ENCODE measurements around the gene CLPTM1L. TPM values are rescaled to one million over a fixed set of nuclear protein-coding genes. Genes with fewer than 3 reads are reported as not detected.

CLPTM1L gene
- total and polyA plus RNA-seq, 2 donors (not counting 1 experiment from before 2014, with no cell fraction given), result 78.4 to 99.9 TPM

- Mint-ChIP-seq H3K27ac (no peak overlapping the region), H3K4me3 (no peak overlapping the region), H3K4me1 (peaks cover 7% of the 10 kb centered on the region), H3K27me3 (peaks cover 8% of the 10 kb centered on the region), H3K9me3 (ENCODE audit: insufficient read depth) (no peaks in the 10 kb centered on the region)
- Histone ChIP-seq H3K79me2 (ENCODE audit: control insufficient read depth, insufficient read depth, low read length) (no peaks in the 10 kb centered on the region), H2AFZ (ENCODE audit: insufficient read depth, low read depth, low read length, poor library complexity, severe bottlenecking) (no peak overlapping the region), H3K27me3 (replicated peaks in 1 of 4; ENCODE audit: control extremely low read depth in 1 of 4, control insufficient read depth in 3 of 4, insufficient read depth in 4 of 4, low read length in 3 of 4) (peaks cover 0 to 17% (median 4%) of the 10 kb centered on the region in 4 experiments), H3K9me3 (ENCODE audit: control extremely low read depth in 1 of 3, control insufficient read depth in 2 of 3, insufficient read depth in 1 of 3, low read length in 2 of 3) (peaks cover 0 to 5% (median 0%) of the 10 kb centered on the region in 3 donors), H3K4me2 (replicated peaks; ENCODE audit: low read depth, low read length, poor library complexity, severe bottlenecking) (no peak overlapping the region), H3K36me3 (replicated peaks in 1 of 2; ENCODE audit: control extremely low read depth in 1 of 2, control insufficient read depth in 1 of 2, extremely low read depth in 1 of 2, insufficient read depth in 2 of 2, low read length in 1 of 2) (no peaks in the 10 kb centered on the region), H3K4me3 (ENCODE audit: control extremely low read depth in 1 of 5, extremely low read depth in 1 of 5, insufficient read depth in 1 of 5, low read depth in 2 of 5, low read length in 4 of 5) (no peak overlapping the region), H3K4me1 (ENCODE audit: control insufficient read depth in 2 of 2, insufficient read depth in 2 of 2, low read length in 2 of 2) (peaks cover 0 to 7% of the 10 kb centered on the region in 2 donors), H3K27ac (ENCODE audit: low read length in 2 of 2) (no peak overlapping the region), H4K20me1 (ENCODE audit: control insufficient read depth, insufficient read depth, low read length, poor library complexity, severe bottlenecking) (no peaks in the 10 kb centered on the region), H3K9ac (ENCODE audit: low read length) (no peak overlapping the region)
- no peak for TF ChIP-seq EZH2 (IDR thresholded peaks at IDR 0.05; ENCODE audit: borderline replicate concordance, insufficient read depth, low read depth, low read length, poor library complexity, severe bottlenecking)
- TF ChIP-seq CTCF (IDR thresholded peaks at IDR 0.05), result no peak
- DNase-seq (no peak), ATAC-seq (ENCODE audit: low read depth) (no peak)
- POLR2A ChIA-PET, result no interaction called here
- 75% methylated on average over 9 of the region's 10 CpGs for WGBS (ENCODE audit: insufficient coverage)
- intact Hi-C loops (cut with micrococcal nuclease), result no loop called here
- CTCF ChIA-PET, result no interaction called here
Measured at GRCh38 chr5:1358726-1359025, 13.8 kb upstream of the CLPTM1L start.

DNA sequence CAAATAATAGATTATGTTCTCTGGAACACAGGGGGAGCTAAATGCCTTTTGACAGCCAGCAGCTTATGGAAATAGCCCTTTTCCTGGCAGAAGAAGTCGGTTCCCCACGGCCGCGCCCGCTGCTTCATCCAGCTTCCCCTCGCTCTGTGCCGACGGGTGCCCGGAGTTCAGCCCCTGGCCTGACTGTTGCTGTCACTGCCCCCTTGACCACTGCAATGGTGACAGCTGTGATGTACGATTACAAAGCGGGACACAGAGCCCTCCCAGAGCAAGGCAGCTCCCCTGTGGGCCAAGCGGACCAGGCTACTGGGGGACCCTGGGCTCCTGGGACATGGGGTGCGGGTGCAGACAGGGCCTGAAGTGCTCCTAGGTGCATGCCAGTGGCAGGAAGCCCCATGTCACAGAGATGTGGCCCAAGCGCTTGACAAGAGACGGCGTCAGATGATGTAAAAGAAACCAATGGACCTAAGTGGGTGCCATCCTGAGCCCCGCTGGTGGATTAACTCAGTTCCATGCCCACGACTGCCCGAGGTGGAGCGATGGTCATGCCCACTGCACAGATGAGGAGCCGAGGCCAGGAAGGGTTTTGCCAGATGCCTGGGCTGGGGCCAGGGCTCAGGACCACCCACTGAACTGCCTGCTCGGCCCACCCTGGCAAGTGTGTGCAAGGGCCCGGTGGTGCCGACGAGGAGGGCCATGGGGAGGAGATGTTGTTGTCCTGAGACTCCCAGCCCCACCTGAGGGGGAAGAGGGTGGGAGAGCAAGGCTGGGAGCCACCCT lies 13.2 kb upstream of the CLPTM1L start:
- Histone ChIP-seq H3K9me3 (ENCODE audit: control extremely low read depth in 1 of 3, control insufficient read depth in 2 of 3, insufficient read depth in 1 of 3, low read length in 2 of 3) (peaks cover 0 to 5% (median 0%) of the 10 kb centered on the region in 3 donors), H3K9ac (ENCODE audit: low read length) (no peak overlapping the region), H3K36me3 (replicated peaks in 1 of 2; ENCODE audit: control extremely low read depth in 1 of 2, control insufficient read depth in 1 of 2, extremely low read depth in 1 of 2, insufficient read depth in 2 of 2, low read length in 1 of 2) (no peaks in the 10 kb centered on the region), H4K20me1 (ENCODE audit: control insufficient read depth, insufficient read depth, low read length, poor library complexity, severe bottlenecking) (no peaks in the 10 kb centered on the region), H3K4me2 (replicated peaks; ENCODE audit: low read depth, low read length, poor library complexity, severe bottlenecking) (no peak overlapping the region), H3K4me3 (ENCODE audit: control extremely low read depth in 1 of 5, extremely low read depth in 1 of 5, insufficient read depth in 1 of 5, low read depth in 2 of 5, low read length in 4 of 5) (no peak overlapping the region), H3K4me1 (ENCODE audit: control insufficient read depth in 2 of 2, insufficient read depth in 2 of 2, low read length in 2 of 2) (peaks cover 0 to 7% of the 10 kb centered on the region in 2 donors), H2AFZ (ENCODE audit: insufficient read depth, low read depth, low read length, poor library complexity, severe bottlenecking) (no peak overlapping the region), H3K27ac (ENCODE audit: low read length in 2 of 2) (no peak overlapping the region), H3K79me2 (ENCODE audit: control insufficient read depth, insufficient read depth, low read length) (no peaks in the 10 kb centered on the region), H3K27me3 (replicated peaks in 1 of 4; ENCODE audit: control extremely low read depth in 1 of 4, control insufficient read depth in 3 of 4, insufficient read depth in 4 of 4, low read length in 3 of 4) (peaks cover 0 to 13% (median 2%) of the 10 kb centered on the region in 4 experiments)
- WGBS (ENCODE audit: insufficient coverage), result 95% methylated on average over 25 of the region's 25 CpGs
- ChIA-PET CTCF (no interaction called here), POLR2A (no interaction called here)
- H3K27ac Mint-ChIP-seq, result no peak overlapping the region
- no peak for ATAC-seq (ENCODE audit: low read depth)
- TF ChIP-seq CTCF (IDR thresholded peaks at IDR 0.05), result no peak
- TF ChIP-seq EZH2 (IDR thresholded peaks at IDR 0.05; ENCODE audit: borderline replicate concordance, insufficient read depth, low read depth, low read length, poor library complexity, severe bottlenecking), result no peak
- peaks cover 3% of the 10 kb centered on the region for H3K27me3 Mint-ChIP-seq
- H3K4me1 Mint-ChIP-seq, result peaks cover 4% of the 10 kb centered on the region
- intact Hi-C loops (cut with micrococcal nuclease), result no loop called here
- no peak for DNase-seq
- H3K9me3 Mint-ChIP-seq (ENCODE audit: insufficient read depth), result no peaks in the 10 kb centered on the region
- no peak overlapping the region for H3K4me3 Mint-ChIP-seq
